HEK293 (cell line): ENCODE data around the gene KDM5C.

Source experiments
- CTCF ChIA-PET: fragments of 350-600 bp; formaldehyde crosslinking; extraction: SDS; loops from one replicate; lab custom pipeline; 2021; ENCODE audit warnings: antibody characterized with exemption; lab: Yijun Ruan, JAX
- POLR2A ChIA-PET: fragments of 300-600 bp; formaldehyde crosslinking; extraction: SDS; loops from one replicate; lab custom pipeline; 2020; ENCODE audit warnings: antibody characterized with exemption, inconsistent platforms; lab: Yijun Ruan, JAX
- H3K27ac ChIP-seq: fragments of 200-500 bp; sonication (Bioruptor generic); 2 replicates; pipeline ENCODE4 v1.5.1; 2014; ENCODE audit warnings: low read depth, low read length, control low read depth, inconsistent platforms; ENCODE audit errors: extremely low read depth
- H3K36me3 ChIP-seq, 2 experiments: fragments of 200-500 bp in 1 of 2; sonication (Bioruptor generic) in 1 of 2; 1 replicate in 1 of 2; 2 replicates in 1 of 2; pipeline ENCODE4 v1.5.1; 2014 to 2017; ENCODE audit warnings: inconsistent platforms in 2 of 2, low read length in 2 of 2; ENCODE audit not compliant: control insufficient read depth in 2 of 2, insufficient read depth in 1 of 2
- H3K4me1 ChIP-seq: fragments of 200-500 bp; sonication (Bioruptor generic); 2 replicates; pipeline ENCODE4 v1.5.1; 2014; ENCODE audit warnings: mild to moderate bottlenecking, low read length, inconsistent platforms; ENCODE audit not compliant: control insufficient read depth, insufficient read depth
- H3K4me3 ChIP-seq: 2 replicates; pipeline ENCODE4 v1.5.1; 2011; ENCODE audit warnings: low read depth, mild to moderate bottlenecking, control low read depth, low read length, moderate library complexity
- H3K9me3 ChIP-seq: fragments of 200-500 bp; sonication (Bioruptor generic); 2 replicates; pipeline ENCODE4 v1.5.1; 2014; ENCODE audit warnings: low read depth, low read length, inconsistent platforms; ENCODE audit not compliant: control insufficient read depth, insufficient read depth
- CTCF ChIP-seq: fragments of 450-650 bp; formaldehyde crosslinking; IDR thresholded peaks from 2 replicates; pipeline ENCODE4 v1.5.1; 2016; ENCODE audit warnings: missing biosample characterization, missing genetic modification characterization
- EGR2 ChIP-seq: fragments of 450-650 bp; formaldehyde crosslinking; IDR thresholded peaks from 2 replicates; pipeline ENCODE4 v1.5.1; 2016; ENCODE audit warnings: low read depth, missing biosample characterization, missing genetic modification characterization
- ELK4 ChIP-seq: IDR thresholded peaks from 2 replicates; pipeline ENCODE4 v1.6.1; 2011; ENCODE audit warnings: mild to moderate bottlenecking, low read depth, low read length, borderline replicate concordance
- GLIS2 ChIP-seq: fragments of 450-650 bp; formaldehyde crosslinking; IDR thresholded peaks from 2 replicates; pipeline ENCODE4 v1.5.1; 2016; ENCODE audit warnings: missing biosample characterization, missing genetic modification characterization
- INSM2 ChIP-seq: fragments of 450-650 bp; formaldehyde crosslinking; IDR thresholded peaks from 2 replicates; pipeline ENCODE4 v1.5.1; 2016; ENCODE audit warnings: missing biosample characterization, missing genetic modification characterization
- PATZ1 ChIP-seq: fragments of 450-650 bp; formaldehyde crosslinking; IDR thresholded peaks from 2 replicates; pipeline ENCODE4 v1.5.1; 2016; ENCODE audit warnings: missing biosample characterization, missing genetic modification characterization
- ZBTB21 ChIP-seq: fragments of 450-650 bp; formaldehyde crosslinking; IDR thresholded peaks from 2 replicates; pipeline ENCODE4 v1.5.1; 2017; ENCODE audit warnings: missing biosample characterization, missing genetic modification characterization
- ZBTB6 ChIP-seq: fragments of 450-650 bp; formaldehyde crosslinking; IDR thresholded peaks from 2 replicates; pipeline ENCODE4 v1.5.1; 2017; ENCODE audit warnings: missing biosample characterization, missing genetic modification characterization
- ZFHX2 ChIP-seq: fragments of 450-650 bp; formaldehyde crosslinking; conservative IDR thresholded peaks from 2 replicates; pipeline ENCODE4 v1.5.1; 2016; ENCODE audit warnings: missing biosample characterization, missing genetic modification characterization
- ZNF138 ChIP-seq: fragments of 450-650 bp; formaldehyde crosslinking; IDR thresholded peaks from 2 replicates; pipeline ENCODE4 v1.5.1; 2016; ENCODE audit warnings: missing biosample characterization, missing genetic modification characterization, borderline replicate concordance
- ZNF211 ChIP-seq: fragments of 450-650 bp; formaldehyde crosslinking; IDR thresholded peaks from 2 replicates; pipeline ENCODE4 v1.5.1; 2016; ENCODE audit warnings: low read depth, missing biosample characterization, missing genetic modification characterization
- ZNF221 ChIP-seq: fragments of 450-650 bp; formaldehyde crosslinking; IDR thresholded peaks from 2 replicates; pipeline ENCODE4 v1.5.1; 2017; ENCODE audit warnings: missing biosample characterization, missing genetic modification characterization, borderline replicate concordance
- ZNF391 ChIP-seq: fragments of 450-650 bp; formaldehyde crosslinking; IDR thresholded peaks from 2 replicates; pipeline ENCODE4 v1.5.1; 2016; ENCODE audit warnings: low read depth, missing biosample characterization, missing genetic modification characterization, borderline replicate concordance
- ZNF426 ChIP-seq: fragments of 450-650 bp; formaldehyde crosslinking; IDR thresholded peaks from 2 replicates; pipeline ENCODE4 v1.5.1; 2017; ENCODE audit warnings: missing biosample characterization, missing genetic modification characterization, mild to moderate bottlenecking, inconsistent platforms, moderate library complexity
- ZNF544 ChIP-seq: fragments of 450-650 bp; formaldehyde crosslinking; IDR thresholded peaks from 2 replicates; pipeline ENCODE4 v1.5.0; 2017; ENCODE audit warnings: missing biosample characterization, missing genetic modification characterization
- ZNF596 ChIP-seq: fragments of 450-650 bp; IDR thresholded peaks from 2 replicates; pipeline ENCODE4 v1.5.0; 2018; ENCODE audit warnings: missing biosample characterization, mild to moderate bottlenecking, missing genetic modification characterization, moderate library complexity
- ZNF621 ChIP-seq: fragments of 450-650 bp; formaldehyde crosslinking; IDR thresholded peaks from 2 replicates; pipeline ENCODE4 v1.5.1; 2017; ENCODE audit warnings: missing biosample characterization, missing genetic modification characterization
- ZNF645 ChIP-seq: fragments of 450-650 bp; formaldehyde crosslinking; IDR thresholded peaks from 2 replicates; pipeline ENCODE4; 2016; ENCODE audit warnings: missing biosample characterization, missing genetic modification characterization
- ZNF677 ChIP-seq: fragments of 450-650 bp; IDR thresholded peaks from 2 replicates; pipeline ENCODE4 v1.5.0; 2018; ENCODE audit warnings: missing biosample characterization, mild to moderate bottlenecking, missing genetic modification characterization, moderate library complexity

KDM5C gene

GRCh38 chrX:53246231-53246630 lies 21.2 kb upstream of the KDM5C start:
- no peaks in the 10 kb centered on the region for H3K4me1 ChIP-seq
- TF ChIP-seq ZNF221 (tag by site-specific recombination) (no peak), ZNF391 (no peak), ELK4 (no peak), ZFHX2 (no peak), ZNF426 (tag by site-specific recombination) (no peak), CTCF (tag by site-specific recombination) (no peak), GLIS2 (tag by site-specific recombination) (no peak), EGR2 (no peak), ZNF211 (no peak), INSM2 (tag by site-specific recombination) (no peak), ZBTB6 (tag by site-specific recombination) (no peak), ZNF645 (no peak), ZNF621 (tag by site-specific recombination) (no peak), ZNF138 (tag by site-specific recombination) (no peak), PATZ1 (tag by site-specific recombination) (no peak), ZNF596 (tag by site-specific recombination) (no peak), ZBTB21 (tag by site-specific recombination) (no peak), ZNF677 (tag by site-specific recombination) (no peak), ZNF544 (tag by site-specific recombination) (no peak)
- H3K27ac ChIP-seq: no peak overlapping the region
- POLR2A ChIA-PET: interaction anchor here (0.6 kb wide), 1 partner anchor 21 kb away, joined by 5 read pairs; the partner anchor contains the start of gene KDM5C
- no peaks in the 10 kb centered on the region for H3K9me3 ChIP-seq
- H3K4me3 ChIP-seq: no peak overlapping the region
- peaks cover 1 to 38% of the 10 kb centered on the region in 2 experiments; a peak in 2 of 3 replicates for H3K36me3 ChIP-seq
- CTCF ChIA-PET: interaction anchor here (1.1 to 3.8 kb wide), 6 partner anchors 8 to 66 kb away, joined by 3 to 24 read pairs (median 6); no protein-coding TSS in a partner anchor
